ENCODE measurements around the gene TRAM2.

TRAM2 gene

GRCh38 chr6:52489881-52490280 is 87.0 kb downstream of the TRAM2 start:
- H4K8ac ChIP-seq (ENCODE audit: low read depth, low read length) = no peak overlapping the region

GRCh38 chr6:52483671-52484003 is 93.2 kb downstream of the TRAM2 start:
- Histone ChIP-seq H3K23ac (ENCODE audit: low read depth, low read length, poor library complexity) (no peak overlapping the region), H3K27ac (replicated peaks; ENCODE audit: low read length) (no peak overlapping the region)

More at GRCh38 chr6:52489881-52490280, 87.0 kb downstream of the TRAM2 start:
- no peak overlapping the region for H2BK120ac ChIP-seq (ENCODE audit: low read depth, low read length)
- H2AFZ ChIP-seq (ENCODE audit: low read length) = no peak overlapping the region
- H2AK5ac ChIP-seq (ENCODE audit: low read depth, low read length) = no peak overlapping the region
- no peaks in the 10 kb centered on the region for H3K79me1 ChIP-seq (ENCODE audit: low read depth, low read length)
- no peak overlapping the region for H3K14ac ChIP-seq (ENCODE audit: low read length)
- H4K91ac ChIP-seq (ENCODE audit: low read depth, low read length, poor library complexity) = no peak overlapping the region
- WGBS, 2 donors (ENCODE audit: extremely low coverage in 2 of 2, insufficient read length in 2 of 2, insufficient replicate concordance in 1 of 2) = no CpG with 5 or more reads among the region's 5 CpGs
- no peak overlapping the region for H2BK12ac ChIP-seq (ENCODE audit: low read length)
- H3K9me3 ChIP-seq (replicated peaks in 1 of 2; ENCODE audit: control insufficient read depth in 2 of 2, insufficient read depth in 1 of 2, low read depth in 1 of 2, low read length in 2 of 2) = no peaks in the 10 kb centered on the region
- H3K27ac ChIP-seq (replicated peaks; ENCODE audit: low read length) = no peak overlapping the region
- no peak overlapping the region for H3K4ac ChIP-seq (ENCODE audit: low read length)
- H3K36me3 ChIP-seq (replicated peaks in 1 of 2; ENCODE audit: control insufficient read depth in 2 of 2, insufficient read depth in 2 of 2, low read length in 2 of 2) = peaks cover 3 to 56% of the 10 kb centered on the region in 2 donors
- H3K4me3 ChIP-seq (ENCODE audit: low read length in 2 of 2) = no peak overlapping the region
- no peaks in the 10 kb centered on the region for H3K27me3 ChIP-seq (ENCODE audit: control insufficient read depth in 3 of 3, insufficient read depth in 3 of 3, low read depth in 1 of 3, low read length in 3 of 3)
- H3K4me2 ChIP-seq (ENCODE audit: insufficient read depth, low read length, poor library complexity, severe bottlenecking) = no peak overlapping the region
- H3K23ac ChIP-seq (ENCODE audit: low read depth, low read length, poor library complexity) = no peak overlapping the region
- H3K18ac ChIP-seq (ENCODE audit: low read length) = no peak overlapping the region
- H3K9ac ChIP-seq (ENCODE audit: low read depth, low read length, poor library complexity) = no peak overlapping the region
- no peak overlapping the region for H2BK15ac ChIP-seq (ENCODE audit: low read length)
- H3K4me1 ChIP-seq (ENCODE audit: control insufficient read depth in 2 of 2, insufficient read depth in 1 of 2, low read depth in 1 of 2, low read length in 2 of 2) = no peaks in the 10 kb centered on the region
- H2BK5ac ChIP-seq (ENCODE audit: low read length) = no peak overlapping the region
- no peak for DNase-seq (ENCODE audit: low spot score)

GRCh38 chr6:52482903-52483670 is 93.8 kb downstream of the TRAM2 start:
- no peak overlapping the region for H2BK15ac ChIP-seq (ENCODE audit: low read length)
- no peak for DNase-seq (ENCODE audit: low spot score)
- H3K14ac ChIP-seq (ENCODE audit: low read length) = no peak overlapping the region
- H2AFZ ChIP-seq (ENCODE audit: low read length) = no peak overlapping the region
- H3K4ac ChIP-seq (ENCODE audit: low read length) = no peak overlapping the region
- H3K36me3 ChIP-seq (replicated peaks in 1 of 2; ENCODE audit: control insufficient read depth in 2 of 2, insufficient read depth in 2 of 2, low read length in 2 of 2) = peaks cover 7 to 38% of the 10 kb centered on the region in 2 donors
- no peak overlapping the region for H4K8ac ChIP-seq (ENCODE audit: low read depth, low read length)
- peaks cover 0 to 6% of the 10 kb centered on the region in 2 donors for H3K4me1 ChIP-seq (ENCODE audit: control insufficient read depth in 2 of 2, insufficient read depth in 1 of 2, low read depth in 1 of 2, low read length in 2 of 2)
- H3K9ac ChIP-seq (ENCODE audit: low read depth, low read length, poor library complexity) = no peak overlapping the region
- no peaks in the 10 kb centered on the region for H3K27me3 ChIP-seq (ENCODE audit: control insufficient read depth in 3 of 3, insufficient read depth in 3 of 3, low read depth in 1 of 3, low read length in 3 of 3)
- no peak overlapping the region for H3K4me3 ChIP-seq (ENCODE audit: low read length in 2 of 2)
- H3K23ac ChIP-seq (ENCODE audit: low read depth, low read length, poor library complexity) = no peak overlapping the region
- H3K18ac ChIP-seq (ENCODE audit: low read length) = no peak overlapping the region
- H3K4me2 ChIP-seq (ENCODE audit: insufficient read depth, low read length, poor library complexity, severe bottlenecking) = no peak overlapping the region
- no peak overlapping the region for H4K91ac ChIP-seq (ENCODE audit: low read depth, low read length, poor library complexity)
- no peak overlapping the region for H2BK5ac ChIP-seq (ENCODE audit: low read length)
- no peaks in the 10 kb centered on the region for H3K9me3 ChIP-seq (replicated peaks in 1 of 2; ENCODE audit: control insufficient read depth in 2 of 2, insufficient read depth in 1 of 2, low read depth in 1 of 2, low read length in 2 of 2)
- H3K27ac ChIP-seq (replicated peaks; ENCODE audit: low read length) = no peak overlapping the region
- no CpG with 5 or more reads among the region's 7 CpGs for WGBS, 2 donors (ENCODE audit: extremely low coverage in 2 of 2, insufficient read length in 2 of 2, insufficient replicate concordance in 1 of 2)
- H3K79me1 ChIP-seq (ENCODE audit: low read depth, low read length) = no peaks in the 10 kb centered on the region
- no peak overlapping the region for H2BK12ac ChIP-seq (ENCODE audit: low read length)
- no peak overlapping the region for H2AK5ac ChIP-seq (ENCODE audit: low read depth, low read length)
- no peak overlapping the region for H2BK120ac ChIP-seq (ENCODE audit: low read depth, low read length)

More at GRCh38 chr6:52483671-52484003, 93.2 kb downstream of the TRAM2 start:
- no peaks in the 10 kb centered on the region for H3K27me3 ChIP-seq (ENCODE audit: control insufficient read depth in 3 of 3, insufficient read depth in 3 of 3, low read depth in 1 of 3, low read length in 3 of 3)
- WGBS, 2 donors (ENCODE audit: extremely low coverage in 2 of 2, insufficient read length in 2 of 2, insufficient replicate concordance in 1 of 2) = no CpG with 5 or more reads among the region's 3 CpGs
- no peak overlapping the region for H2BK120ac ChIP-seq (ENCODE audit: low read depth, low read length)
- no peak overlapping the region for H3K4ac ChIP-seq (ENCODE audit: low read length)
- peaks cover 7 to 38% of the 10 kb centered on the region in 2 donors for H3K36me3 ChIP-seq (replicated peaks in 1 of 2; ENCODE audit: control insufficient read depth in 2 of 2, insufficient read depth in 2 of 2, low read length in 2 of 2)
- no peak overlapping the region for H3K14ac ChIP-seq (ENCODE audit: low read length)
- no peak overlapping the region for H2AK5ac ChIP-seq (ENCODE audit: low read depth, low read length)
- H2BK5ac ChIP-seq (ENCODE audit: low read length) = no peak overlapping the region
- H3K79me1 ChIP-seq (ENCODE audit: low read depth, low read length) = no peaks in the 10 kb centered on the region
- H3K4me3 ChIP-seq (ENCODE audit: low read length in 2 of 2) = no peak overlapping the region
- H2AFZ ChIP-seq (ENCODE audit: low read length) = no peak overlapping the region
- H3K4me2 ChIP-seq (ENCODE audit: insufficient read depth, low read length, poor library complexity, severe bottlenecking) = no peak overlapping the region
- no peaks in the 10 kb centered on the region for H3K9me3 ChIP-seq (replicated peaks in 1 of 2; ENCODE audit: control insufficient read depth in 2 of 2, insufficient read depth in 1 of 2, low read depth in 1 of 2, low read length in 2 of 2)
- H3K18ac ChIP-seq (ENCODE audit: low read length) = no peak overlapping the region
- H4K8ac ChIP-seq (ENCODE audit: low read depth, low read length) = no peak overlapping the region
- H2BK12ac ChIP-seq (ENCODE audit: low read length) = no peak overlapping the region
- no peak overlapping the region for H2BK15ac ChIP-seq (ENCODE audit: low read length)
- H3K9ac ChIP-seq (ENCODE audit: low read depth, low read length, poor library complexity) = no peak overlapping the region
- DNase-seq (ENCODE audit: low spot score) = no peak
- H3K4me1 ChIP-seq (ENCODE audit: control insufficient read depth in 2 of 2, insufficient read depth in 1 of 2, low read depth in 1 of 2, low read length in 2 of 2) = peaks cover 0 to 6% of the 10 kb centered on the region in 2 donors
- H4K91ac ChIP-seq (ENCODE audit: low read depth, low read length, poor library complexity) = no peak overlapping the region

GRCh38 chr6:52475307-52475706 is 101.6 kb downstream of the TRAM2 start:
- peaks cover 0 to 12% of the 10 kb centered on the region in 2 donors for H3K36me3 ChIP-seq (replicated peaks in 1 of 2; ENCODE audit: control insufficient read depth in 2 of 2, insufficient read depth in 2 of 2, low read length in 2 of 2)
- H3K23ac ChIP-seq (ENCODE audit: low read depth, low read length, poor library complexity) = no peak overlapping the region
- no peak overlapping the region for H2AFZ ChIP-seq (ENCODE audit: low read length)
- H2BK5ac ChIP-seq (ENCODE audit: low read length) = no peak overlapping the region
- H2AK5ac ChIP-seq (ENCODE audit: low read depth, low read length) = no peak overlapping the region
- no peaks in the 10 kb centered on the region for H3K27me3 ChIP-seq (ENCODE audit: control insufficient read depth in 3 of 3, insufficient read depth in 3 of 3, low read depth in 1 of 3, low read length in 3 of 3)
- no peak overlapping the region for H3K4ac ChIP-seq (ENCODE audit: low read length)
- H3K14ac ChIP-seq (ENCODE audit: low read length) = no peak overlapping the region
- no peaks in the 10 kb centered on the region for H3K79me1 ChIP-seq (ENCODE audit: low read depth, low read length)
- H3K9ac ChIP-seq (ENCODE audit: low read depth, low read length, poor library complexity) = no peak overlapping the region
- H3K9me3 ChIP-seq (replicated peaks in 1 of 2; ENCODE audit: control insufficient read depth in 2 of 2, insufficient read depth in 1 of 2, low read depth in 1 of 2, low read length in 2 of 2) = no peaks in the 10 kb centered on the region
- no peak overlapping the region for H2BK15ac ChIP-seq (ENCODE audit: low read length)
- H3K27ac ChIP-seq (replicated peaks; ENCODE audit: low read length) = no peak overlapping the region
- no peak overlapping the region for H4K8ac ChIP-seq (ENCODE audit: low read depth, low read length)
- no peak for DNase-seq (ENCODE audit: low spot score)
- no peak overlapping the region for H3K18ac ChIP-seq (ENCODE audit: low read length)
- no peak overlapping the region for H3K4me2 ChIP-seq (ENCODE audit: insufficient read depth, low read length, poor library complexity, severe bottlenecking)
- no peak overlapping the region for H4K91ac ChIP-seq (ENCODE audit: low read depth, low read length, poor library complexity)
- no peaks in the 10 kb centered on the region for H3K4me1 ChIP-seq (ENCODE audit: control insufficient read depth in 2 of 2, insufficient read depth in 1 of 2, low read depth in 1 of 2, low read length in 2 of 2)
- no peak overlapping the region for H3K4me3 ChIP-seq (ENCODE audit: low read length in 2 of 2)
- H2BK120ac ChIP-seq (ENCODE audit: low read depth, low read length) = no peak overlapping the region
- WGBS, 2 donors (ENCODE audit: extremely low coverage in 2 of 2, insufficient read length in 2 of 2, insufficient replicate concordance in 1 of 2) = no CpG with 5 or more reads among the region's 2 CpGs
- no peak overlapping the region for H2BK12ac ChIP-seq (ENCODE audit: low read length)
